SW 1271 (cell line): ENCODE data around the gene SLC45A1.
A peak's percentile ranks its signal among the peaks of the same experiment; 100 is the strongest.

Experiments used
- DNase-seq, 2 experiments: peaks; one replicate each; lab custom pipeline; 2025; lab: John Stamatoyannopoulos, UW

Gene SLC45A1

DNA sequence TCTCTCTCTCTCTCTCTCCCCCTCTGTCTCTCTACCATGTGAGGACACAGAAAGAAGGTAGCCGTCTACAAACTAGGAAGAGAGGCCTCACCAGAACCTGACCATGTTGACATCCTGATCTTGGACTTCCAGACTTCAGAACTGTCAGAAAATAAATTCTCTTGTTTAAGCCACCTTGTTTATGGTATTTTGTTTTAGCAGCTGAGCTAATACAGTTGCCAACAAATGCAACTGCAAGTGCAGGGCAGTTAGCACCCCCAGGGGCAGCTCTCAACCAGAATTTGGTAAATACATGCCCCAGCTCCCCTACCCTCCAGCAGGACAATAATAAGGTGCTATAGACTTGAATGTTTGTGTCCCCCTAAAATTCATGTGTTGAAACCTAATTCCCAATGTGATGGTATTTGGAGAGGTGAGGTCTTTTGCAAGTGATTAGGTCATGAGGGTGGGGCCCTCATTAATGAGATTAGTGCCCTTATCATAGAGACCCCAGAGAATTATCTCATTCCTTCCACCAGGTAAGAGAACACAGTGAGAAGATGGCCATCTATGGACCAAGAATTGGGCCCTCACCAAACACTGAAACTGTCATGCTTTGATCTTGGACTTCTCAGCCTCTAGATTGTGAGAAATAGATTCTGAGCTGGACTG, 6.7 kb upstream of the SLC45A1 start:
- no peak for DNase-seq

DNA sequence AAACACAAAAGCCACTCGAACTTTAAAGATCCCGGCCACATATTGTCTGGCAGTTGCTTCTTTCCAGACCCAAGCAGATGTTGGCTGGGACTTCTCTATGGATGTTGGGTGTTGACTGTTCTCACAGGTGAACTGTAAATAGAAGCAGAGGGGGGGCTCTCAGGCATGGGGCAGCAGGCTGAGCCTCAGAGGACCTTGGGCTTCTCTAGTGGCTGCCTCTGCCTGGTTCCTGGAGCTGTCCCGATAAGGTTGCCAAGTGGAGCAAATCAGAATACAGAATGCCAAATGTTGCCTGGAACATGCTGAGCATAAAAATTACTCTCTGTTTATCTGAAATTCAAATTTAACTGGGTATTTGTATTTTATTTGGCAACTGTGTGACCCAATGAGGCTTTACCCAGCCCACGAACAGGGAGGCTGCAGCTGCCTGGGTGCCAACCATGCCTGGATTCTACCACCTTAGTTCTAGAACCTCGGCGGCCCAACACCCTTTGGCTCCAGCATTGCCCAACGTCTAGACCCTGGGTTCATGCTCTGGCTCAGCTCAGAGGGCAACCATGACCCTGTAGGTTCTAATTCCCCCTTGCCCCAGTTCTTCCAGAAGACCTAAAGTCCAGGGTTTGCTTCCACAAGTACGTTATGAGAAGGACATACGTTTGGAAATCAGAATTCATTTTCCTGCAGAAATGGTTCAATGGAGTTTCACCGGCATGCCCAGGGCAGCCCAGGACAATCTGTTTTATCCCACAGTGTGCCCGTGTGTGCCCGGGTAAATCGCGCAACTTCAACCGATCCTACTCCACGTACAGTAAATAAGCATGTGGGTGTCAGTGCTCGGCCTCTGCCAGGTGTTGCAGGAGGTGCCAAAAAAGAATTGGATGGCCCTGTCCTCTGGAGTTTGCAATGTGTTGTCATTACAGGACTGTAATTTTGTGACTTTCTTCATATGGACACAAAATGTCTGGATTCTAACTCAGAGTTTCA, 5.4 kb upstream of the SLC45A1 start:
- no peak for DNase-seq

DNA sequence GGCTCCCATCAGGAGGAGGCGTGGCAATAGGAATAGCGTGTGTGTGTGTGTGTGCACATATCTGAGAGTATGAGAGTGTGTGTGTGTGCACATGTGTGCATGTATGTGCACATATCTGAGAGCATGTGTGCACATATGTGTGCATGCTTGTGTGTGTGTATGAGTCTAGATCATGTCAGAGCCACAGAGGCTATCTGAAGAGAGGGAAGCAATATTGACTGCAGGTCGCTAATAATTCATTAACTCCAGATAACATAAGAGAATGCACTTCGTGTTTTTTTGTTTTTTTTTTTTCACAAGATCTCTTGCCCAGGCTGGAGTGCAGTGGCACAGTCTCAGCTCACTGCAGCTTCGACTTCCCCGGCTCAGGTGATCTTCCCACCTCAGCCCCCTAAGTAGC, 4.7 kb upstream of the SLC45A1 start:
- no peak for DNase-seq

DNA sequence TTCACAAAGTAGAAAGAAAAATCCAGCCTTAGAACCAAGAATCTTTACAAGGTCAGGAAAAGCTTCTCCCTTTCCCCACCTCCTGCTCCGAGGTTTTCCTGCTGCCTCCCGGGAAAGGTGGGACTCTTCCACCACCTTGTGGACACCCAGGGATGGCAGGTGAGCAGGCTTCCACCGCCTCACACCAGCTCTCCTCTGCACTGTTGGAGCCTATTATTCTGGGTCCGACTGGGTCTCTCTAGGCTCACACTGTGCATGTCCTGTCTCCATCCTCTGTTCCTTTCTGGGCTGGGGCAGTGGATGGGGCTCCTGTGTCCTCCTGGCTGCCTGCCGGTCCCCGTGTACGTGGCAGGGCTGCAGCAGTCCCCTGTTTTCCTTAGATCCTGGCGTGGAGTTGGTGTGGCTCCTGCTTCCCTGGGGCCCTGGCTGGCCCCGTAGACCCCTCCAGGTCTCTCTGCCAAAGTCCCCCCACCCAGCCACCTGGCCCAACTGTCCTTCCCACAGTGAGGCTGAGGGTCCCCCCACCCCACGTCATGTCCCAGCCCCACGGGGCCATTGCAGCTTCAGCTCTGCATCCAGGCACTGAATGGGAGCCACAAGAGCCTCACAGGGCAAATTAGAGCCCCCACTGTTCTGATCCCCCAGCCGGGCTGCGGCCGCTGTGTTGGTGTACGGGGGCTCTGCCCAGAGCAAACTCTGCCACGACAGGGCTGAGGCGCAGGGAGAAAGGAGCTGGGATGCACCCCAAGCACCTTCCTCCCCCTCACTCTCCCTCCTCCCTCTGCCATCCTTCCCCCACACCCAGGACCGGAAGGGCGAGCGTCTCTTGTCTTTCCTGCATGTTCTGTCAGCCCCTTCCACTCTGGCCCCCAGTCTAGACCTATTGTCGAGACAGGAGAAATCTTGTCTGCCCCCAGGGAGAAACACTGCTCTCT, 3.3 kb upstream of the SLC45A1 start:
- peak; percentile 17 to 67 for DNase-seq

DNA sequence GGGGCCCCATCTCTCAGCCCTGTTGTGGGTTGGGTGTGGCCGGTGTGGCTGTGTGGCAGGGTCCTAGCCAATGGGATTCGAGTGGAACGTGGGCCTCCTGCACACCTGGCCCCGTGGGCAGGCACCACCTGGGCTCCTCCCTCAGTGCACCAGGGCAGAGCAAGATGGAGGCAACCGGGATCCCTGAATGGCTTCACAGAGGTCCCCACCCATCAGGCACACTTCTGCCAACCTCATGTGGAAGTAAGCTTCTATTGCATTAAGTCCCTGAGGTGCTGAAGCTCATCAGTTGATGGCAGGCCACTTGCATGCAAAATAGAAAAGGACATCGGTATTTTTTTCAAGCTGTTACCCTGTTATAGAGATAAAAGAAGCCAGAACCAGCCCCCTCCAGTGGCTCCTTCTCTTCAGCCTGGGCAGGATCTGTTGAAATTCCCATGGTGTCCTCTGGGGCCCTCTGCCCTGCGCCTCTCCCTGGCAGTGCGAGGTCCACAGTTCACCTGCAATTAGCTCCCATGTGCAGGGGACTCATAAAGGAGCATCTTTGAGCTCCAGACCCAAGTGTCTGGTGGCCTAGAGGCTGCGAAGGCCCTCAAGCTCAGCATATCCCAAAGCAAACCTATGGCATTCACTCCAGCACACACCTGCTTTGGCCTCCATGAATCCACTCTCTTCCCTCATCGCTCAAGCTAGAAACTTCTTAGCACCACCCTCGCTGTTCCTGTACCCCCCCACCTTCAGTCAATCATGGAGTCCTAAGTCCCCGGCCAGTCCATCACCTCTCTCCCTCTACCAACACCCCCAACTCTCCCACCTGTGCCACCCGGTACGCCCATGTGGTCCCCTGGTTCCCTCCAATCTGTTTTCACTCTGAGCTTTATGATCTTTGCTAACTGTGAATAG, 2.1 kb upstream of the SLC45A1 start:
- DNase-seq: no peak

DNA sequence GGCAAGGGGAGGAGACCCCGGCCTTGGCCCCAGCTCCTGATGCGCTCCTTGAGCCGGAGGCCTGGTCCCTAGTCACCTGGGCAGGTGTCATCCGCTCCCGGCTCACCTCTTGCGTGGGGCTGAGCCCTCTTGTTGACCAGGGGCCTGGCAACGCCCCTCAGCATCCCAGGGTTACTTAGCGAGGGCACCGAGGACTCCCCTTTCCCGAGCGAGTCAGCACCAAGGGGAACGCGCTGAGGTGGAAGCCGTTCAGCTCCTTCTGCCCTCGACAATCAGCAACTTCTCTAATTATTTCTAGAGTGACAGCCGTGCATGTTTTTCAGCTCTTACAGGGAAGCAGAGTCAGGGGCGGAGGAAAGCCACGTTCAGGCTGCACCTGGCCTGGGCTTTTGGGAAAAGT, 522 bp downstream of the SLC45A1 start:
- DNase-seq: no peak

DNA sequence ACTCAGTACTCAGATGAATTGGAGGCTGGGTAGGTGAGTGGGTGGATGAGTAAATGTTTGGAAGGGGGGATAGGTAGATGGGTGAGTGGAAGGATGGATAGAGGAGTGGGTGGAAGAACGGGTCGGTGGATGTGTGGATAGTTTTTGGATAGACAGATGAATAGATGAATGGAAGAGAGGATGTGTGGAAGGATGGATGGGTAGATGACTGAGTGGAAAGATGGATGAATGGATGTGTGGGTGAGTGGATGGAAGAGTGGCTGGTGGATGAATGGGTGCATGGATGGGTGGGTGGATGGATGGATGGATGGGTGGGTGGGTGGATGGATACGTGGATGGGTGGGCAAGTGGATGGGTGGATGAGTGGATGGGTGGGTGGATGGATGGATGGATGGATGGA, 3.7 kb downstream of the SLC45A1 start:
- DNase-seq: no peak

DNA sequence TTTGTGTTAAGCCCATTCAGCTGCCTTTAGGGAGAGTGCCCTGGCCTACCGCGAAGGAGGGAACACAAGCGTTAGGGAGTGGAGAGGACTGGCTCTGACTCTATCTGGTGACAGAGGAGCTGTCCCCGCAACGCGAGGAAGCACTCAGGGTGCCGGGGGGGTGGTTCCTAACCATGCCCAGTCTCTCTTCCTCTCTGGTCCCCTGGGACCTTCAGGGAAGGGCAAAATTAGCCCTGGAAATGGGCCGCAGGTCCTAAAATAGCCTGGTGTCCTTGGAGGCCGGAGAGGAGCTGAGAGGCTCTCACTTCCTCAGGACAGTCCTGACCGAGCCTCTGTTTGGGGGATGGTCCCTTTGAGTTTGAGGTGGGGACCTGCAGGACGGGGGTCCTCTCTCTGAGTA, 5.8 kb downstream of the SLC45A1 start:
- no peak for DNase-seq

DNA sequence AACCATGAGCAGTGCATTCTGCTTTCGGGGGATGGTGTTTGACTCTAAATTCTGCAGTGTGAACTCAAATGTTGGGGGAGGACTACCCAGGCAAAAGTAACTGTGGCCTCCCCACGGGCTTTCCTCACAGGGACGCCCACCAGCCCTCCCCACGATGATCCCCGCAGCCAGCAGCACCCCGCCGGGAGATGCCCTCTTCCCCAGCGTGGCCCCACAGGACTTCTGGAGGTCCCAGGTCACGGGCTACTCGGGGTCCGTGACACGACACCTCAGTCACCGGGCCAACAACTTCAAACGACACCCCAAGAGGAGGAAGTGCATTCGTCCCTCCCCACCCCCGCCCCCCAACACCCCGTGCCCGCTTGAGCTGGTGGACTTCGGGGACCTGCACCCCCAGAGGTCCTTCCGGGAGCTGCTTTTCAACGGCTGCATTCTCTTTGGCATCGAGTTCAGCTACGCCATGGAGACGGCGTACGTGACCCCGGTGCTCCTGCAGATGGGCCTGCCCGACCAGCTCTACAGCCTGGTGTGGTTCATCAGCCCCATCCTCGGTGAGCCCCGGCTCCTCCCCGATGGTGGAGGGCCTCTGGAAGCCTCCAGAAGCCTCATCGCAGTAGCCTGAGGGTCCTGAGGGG, 6.4 kb downstream of the SLC45A1 start:
- no peak for DNase-seq

DNA sequence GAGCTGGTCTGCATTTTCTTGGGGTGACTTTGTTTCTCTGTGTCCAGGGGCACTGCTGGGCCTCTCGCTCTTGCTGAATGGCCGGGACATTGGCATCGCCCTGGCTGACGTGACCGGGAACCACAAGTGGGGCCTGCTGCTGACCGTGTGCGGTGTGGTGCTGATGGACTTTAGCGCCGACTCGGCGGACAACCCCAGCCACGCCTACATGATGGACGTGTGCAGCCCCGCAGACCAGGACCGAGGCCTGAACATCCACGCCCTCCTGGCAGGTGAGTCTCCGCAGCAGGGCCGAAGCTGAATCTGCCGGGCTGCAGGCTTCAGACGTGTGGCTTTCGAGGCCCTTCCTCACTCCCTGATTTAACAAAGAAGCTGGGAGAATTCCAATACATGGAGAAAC, 7.9 kb downstream of the SLC45A1 start:
- no peak for DNase-seq

DNA sequence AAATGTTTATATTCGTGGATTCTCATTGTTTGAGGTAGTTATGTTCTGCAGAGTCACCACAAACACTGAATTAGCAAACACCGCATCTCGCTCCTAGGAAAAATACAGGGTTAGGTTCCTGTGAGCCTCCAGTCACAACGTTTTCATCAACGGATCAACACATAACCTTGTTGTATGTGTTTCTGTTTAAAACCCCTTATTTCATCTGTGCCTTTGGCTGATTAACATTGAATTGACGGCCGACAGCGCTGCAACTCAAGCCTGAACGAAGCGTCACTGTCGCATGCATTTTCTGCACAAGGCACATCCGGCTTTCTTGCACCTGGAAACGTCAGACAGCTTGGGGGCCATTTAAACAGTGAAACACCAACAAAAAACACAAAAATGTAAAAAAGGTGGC, 8.4 kb downstream of the SLC45A1 start:
- no peak for DNase-seq

DNA sequence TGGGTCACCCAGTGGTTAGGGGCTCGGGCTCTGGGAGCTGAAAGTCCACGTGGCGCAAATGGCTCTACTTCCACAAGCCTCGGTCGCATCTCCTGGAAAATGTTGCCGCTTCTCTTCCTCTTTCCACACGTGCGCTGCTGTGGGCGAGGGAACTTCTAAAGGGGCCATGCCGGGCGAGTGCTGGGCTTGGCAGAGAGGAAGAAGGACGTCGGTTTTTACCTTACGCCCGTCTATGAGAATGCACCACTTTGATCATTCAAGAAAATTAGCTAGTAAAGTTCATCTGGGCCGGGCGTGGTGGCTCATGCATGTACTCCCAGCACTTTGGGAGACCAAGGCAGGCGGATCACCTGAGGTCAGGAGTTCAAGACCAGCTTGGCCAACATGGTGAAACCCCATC, 10.4 kb downstream of the SLC45A1 start:
- DNase-seq: no peak

DNA sequence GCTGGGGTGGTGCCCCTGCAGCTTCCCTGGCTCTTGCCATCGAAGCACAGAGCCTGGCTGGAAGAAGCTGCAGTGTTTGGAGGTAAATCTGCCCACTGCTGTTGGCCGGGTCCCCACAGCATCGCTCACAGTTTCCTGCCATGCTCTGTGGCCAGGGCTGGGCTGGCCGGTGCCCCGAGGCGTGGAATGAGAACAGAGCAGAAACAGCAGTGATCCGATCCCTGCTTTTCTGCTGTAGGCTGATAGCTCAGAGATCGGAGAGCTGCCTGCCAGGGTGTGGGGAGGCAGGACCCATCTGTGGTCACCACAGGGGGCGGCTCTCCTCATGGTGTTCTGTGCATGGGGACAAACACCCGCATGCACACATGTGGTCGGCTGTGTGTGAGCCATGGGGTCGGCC, 11.5 kb downstream of the SLC45A1 start:
- DNase-seq: no peak

DNA sequence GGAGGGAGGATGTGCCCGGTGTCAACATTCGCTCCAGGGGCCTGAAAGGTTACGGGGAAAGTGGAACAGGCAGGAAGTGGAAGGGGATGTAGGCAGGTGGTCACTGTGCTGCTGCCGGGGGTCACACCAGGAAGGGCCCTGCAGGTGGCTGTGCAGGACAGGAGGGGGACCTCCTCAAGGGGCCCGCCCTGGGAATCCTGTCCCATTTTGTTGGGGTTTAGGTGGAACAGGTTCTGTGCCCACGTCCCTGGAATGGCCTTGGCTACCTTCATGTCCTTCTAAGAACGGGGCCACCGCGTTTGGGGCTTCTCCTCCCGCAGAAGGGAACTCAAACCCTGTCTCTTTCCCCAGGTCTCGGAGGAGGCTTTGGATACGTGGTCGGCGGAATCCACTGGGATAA, 11.9 kb downstream of the SLC45A1 start:
- DNase-seq: no peak

DNA sequence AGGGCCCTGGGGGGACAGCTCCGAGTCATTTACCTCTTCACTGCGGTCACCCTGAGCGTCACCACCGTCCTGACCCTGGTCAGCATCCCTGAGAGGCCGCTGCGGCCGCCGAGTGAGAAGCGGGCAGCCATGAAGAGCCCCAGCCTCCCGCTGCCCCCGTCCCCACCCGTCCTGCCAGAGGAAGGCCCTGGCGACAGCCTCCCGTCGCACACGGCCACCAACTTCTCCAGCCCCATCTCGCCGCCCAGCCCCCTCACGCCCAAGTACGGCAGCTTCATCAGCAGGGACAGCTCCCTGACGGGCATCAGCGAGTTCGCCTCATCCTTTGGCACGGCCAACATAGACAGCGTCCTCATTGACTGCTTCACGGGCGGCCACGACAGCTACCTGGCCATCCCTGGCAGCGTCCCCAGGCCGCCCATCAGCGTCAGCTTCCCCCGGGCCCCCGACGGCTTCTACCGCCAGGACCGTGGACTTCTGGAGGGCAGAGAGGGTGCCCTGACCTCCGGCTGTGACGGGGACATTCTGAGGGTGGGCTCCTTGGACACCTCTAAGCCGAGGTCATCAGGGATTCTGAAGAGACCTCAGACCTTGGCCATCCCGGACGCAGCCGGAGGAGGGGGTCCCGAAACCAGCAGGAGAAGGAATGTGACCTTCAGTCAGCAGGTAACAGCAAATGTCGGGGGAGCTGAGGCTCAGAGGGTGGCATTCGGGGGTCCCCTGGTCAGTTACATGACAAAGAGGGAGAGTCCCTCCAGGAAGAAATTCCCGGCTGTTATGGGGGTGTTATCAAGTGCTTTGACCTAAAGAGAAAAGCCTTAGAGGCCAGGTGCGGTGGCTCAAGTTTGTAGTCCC, 12.6 kb downstream of the SLC45A1 start:
- DNase-seq: no peak

DNA sequence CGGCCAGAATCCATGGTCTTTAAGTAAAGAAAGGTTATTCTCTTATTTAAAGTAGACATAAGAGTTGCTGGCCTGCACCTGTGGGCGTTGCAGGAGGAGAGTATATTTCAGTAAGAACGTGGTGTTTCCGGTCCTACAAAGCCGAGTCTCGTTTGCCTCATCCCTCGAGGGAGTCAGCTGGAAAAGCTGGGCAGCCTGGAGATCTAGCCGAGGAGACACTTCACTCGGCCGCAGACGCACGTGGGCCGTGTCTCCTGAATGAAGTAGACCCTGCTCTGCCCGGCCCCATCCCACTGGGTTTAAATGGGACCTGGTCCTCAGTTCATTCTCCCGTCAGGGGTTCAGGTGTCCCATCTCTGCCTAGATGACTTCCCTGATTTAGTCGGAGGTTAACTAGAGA, 14.9 kb downstream of the SLC45A1 start:
- no peak for DNase-seq

DNA sequence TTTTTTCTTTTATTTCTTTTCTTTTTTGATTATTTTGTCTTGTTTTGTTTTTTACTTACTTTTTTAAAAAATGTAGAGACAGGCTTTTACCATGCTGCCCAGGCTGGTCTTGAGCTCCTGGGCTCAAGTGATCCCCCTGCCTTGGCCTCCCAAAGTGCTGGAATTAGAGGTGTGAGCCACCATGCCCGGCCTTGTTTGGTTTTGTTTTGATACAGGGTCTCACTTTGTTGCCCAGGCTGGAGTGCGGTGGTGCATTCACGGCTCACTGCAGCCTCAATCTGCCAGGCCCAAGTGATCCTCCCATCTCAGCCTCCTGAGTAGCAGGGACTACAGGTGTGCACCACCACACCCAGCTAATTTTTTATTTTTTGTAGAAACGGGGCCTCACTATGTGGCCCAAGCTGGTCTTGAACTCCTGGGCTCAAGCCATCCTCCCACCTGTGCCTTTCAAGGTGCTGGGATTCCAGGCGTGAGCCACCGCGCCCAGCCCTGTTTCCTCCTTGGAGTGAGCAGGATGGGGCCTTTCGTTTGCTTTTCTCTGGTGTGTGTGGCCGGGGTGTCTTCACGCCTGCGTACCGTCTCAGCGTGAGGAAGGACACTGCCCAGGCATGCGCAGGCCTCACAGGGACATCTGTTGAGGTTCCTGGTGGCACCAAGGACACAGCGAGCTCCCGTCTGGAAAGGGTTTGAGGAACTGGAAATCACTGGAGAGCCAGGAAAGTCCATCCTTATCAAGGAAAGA, 15.5 kb downstream of the SLC45A1 start:
- DNase-seq: no peak

DNA sequence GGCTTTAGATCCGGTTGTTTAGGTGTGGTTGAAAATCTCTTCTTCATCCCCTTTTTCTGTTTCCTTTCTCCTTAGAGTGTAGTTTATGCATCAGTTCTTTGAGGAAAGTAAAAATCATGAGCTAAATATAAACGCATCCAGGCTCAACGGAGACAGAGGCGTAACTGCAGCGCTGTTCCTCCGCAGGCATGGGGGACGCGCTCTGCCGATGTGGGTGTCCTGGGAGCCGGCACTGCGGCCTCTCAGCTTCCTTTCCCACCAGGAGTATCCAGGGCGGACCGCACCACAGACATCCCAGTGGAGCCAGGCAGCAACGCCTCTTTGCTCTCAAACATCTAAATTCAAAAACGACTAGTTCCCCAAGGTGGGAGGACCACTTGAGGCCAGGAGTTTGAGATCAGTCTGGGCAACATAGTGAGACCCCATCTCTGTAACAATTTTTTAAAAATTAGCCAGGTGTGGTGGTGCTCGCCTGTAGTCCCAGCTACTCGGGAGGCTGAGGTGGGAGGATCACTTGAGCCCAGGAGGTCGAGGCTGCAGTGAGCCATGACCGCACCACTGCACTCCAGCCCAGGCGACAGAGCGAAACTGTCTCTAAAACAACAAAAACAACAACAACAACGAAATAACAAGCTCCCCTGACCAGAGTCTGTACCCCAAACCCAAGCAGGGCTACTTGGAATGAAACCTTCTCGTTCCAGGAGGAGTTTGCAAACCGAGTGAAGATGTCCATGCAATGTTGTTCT, 16.4 kb downstream of the SLC45A1 start:
- no peak for DNase-seq
